Measurements from ENCODE around the gene RCN1. TPM values are rescaled to one million over a fixed set of nuclear protein-coding genes. Genes with fewer than 3 reads are reported as not detected.

RCN1 gene
- total RNA-seq, 2 experiments from 2014 or later: 0.74 TPM; not detected in 1

DNA sequence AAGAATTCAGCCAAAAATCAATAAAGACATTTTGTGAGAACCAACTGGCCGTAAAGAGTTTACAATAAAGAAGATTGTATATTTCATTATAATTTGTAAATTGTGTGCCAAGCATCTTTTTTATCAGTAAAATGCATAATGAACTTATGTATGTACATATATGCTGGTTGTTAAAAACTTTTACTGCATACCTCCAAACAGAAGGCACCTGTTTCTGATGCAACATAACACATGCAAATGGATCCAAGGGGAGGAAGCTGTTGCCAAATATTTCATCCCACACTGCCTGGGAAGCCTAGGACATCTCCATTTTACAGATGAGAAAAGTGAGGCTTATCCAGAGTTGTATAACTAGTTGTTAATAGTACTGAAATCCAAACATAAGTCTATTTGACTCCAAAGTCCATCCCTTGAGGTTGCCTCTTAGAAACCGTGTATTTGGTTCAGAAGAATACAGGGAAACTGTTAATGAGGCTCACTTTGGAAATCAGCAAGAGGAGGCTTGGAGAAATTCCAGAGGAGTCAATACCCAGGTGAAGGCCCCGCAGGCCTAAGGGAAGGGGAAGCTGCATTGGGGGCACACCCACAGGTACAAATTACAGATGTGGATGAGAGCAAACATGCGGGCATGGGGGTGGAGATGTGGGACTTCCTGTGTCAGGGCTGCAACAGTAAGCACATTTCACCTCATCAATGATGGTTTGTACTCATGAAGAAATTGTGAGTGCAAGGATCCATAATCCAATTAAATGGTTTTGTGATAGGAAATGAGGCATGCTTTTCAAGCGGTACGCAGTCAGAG is 51.1 kb downstream of the RCN1 start:
- no TSS peak for BruUV-seq (replicated peaks)
- no peak overlapping the region for H3K4me3 ChIP-seq (ENCODE audit: low read depth, low read length, poor library complexity, severe bottlenecking)
- ChIA-PET CTCF (ENCODE audit: unreplicated experiment) (no interaction called here), POLR2A (interaction anchor here (0.7 kb wide), 1 partner anchor 1082 kb away, joined by 3 read pairs; no protein-coding TSS in a partner anchor)
- H4K20me1 ChIP-seq (ENCODE audit: insufficient read depth, low read length): no peaks in the 10 kb centered on the region
- no peak overlapping the region for H2AFZ ChIP-seq (ENCODE audit: low read length)
- no peaks in the 10 kb centered on the region for H3K9me3 ChIP-seq (ENCODE audit: low read length)
- no peak for DNase-seq (ENCODE audit: low spot score)
- no peak for TF ChIP-seq EZH2phosphoT487 (IDR thresholded peaks at IDR 0.05; ENCODE audit: borderline replicate concordance, low read depth, low read length)
- TF ChIP-seq, protein P1, sequence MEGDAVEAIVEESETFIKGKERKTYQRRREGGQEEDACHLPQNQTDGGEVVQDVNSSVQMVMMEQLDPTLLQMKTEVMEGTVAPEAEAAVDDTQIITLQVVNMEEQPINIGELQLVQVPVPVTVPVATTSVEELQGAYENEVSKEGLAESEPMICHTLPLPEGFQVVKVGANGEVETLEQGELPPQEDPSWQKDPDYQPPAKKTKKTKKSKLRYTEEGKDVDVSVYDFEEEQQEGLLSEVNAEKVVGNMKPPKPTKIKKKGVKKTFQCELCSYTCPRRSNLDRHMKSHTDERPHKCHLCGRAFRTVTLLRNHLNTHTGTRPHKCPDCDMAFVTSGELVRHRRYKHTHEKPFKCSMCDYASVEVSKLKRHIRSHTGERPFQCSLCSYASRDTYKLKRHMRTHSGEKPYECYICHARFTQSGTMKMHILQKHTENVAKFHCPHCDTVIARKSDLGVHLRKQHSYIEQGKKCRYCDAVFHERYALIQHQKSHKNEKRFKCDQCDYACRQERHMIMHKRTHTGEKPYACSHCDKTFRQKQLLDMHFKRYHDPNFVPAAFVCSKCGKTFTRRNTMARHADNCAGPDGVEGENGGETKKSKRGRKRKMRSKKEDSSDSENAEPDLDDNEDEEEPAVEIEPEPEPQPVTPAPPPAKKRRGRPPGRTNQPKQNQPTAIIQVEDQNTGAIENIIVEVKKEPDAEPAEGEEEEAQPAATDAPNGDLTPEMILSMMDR (conservative IDR thresholded peaks at IDR 0.05; ENCODE audit: low read length): no peak
- H3K27ac ChIP-seq (ENCODE audit: low read depth, low read length, poor library complexity, severe bottlenecking): no peak overlapping the region
- no peaks in the 10 kb centered on the region for H3K36me3 ChIP-seq (ENCODE audit: insufficient read depth, low read length)
- H3K79me2 ChIP-seq (ENCODE audit: insufficient read depth, low read depth, low read length): no peaks in the 10 kb centered on the region
- intact Hi-C loops (cut with micrococcal nuclease; ENCODE audit: unreplicated experiment): no loop called here
- H3K4me2 ChIP-seq (ENCODE audit: low read length): no peak overlapping the region
- H3K4me1 ChIP-seq (ENCODE audit: insufficient read depth, low read length, poor library complexity, severe bottlenecking): no peaks in the 10 kb centered on the region
- H3K9me2 ChIP-seq (ENCODE audit: insufficient read depth, low read length): no peaks in the 10 kb centered on the region

DNA sequence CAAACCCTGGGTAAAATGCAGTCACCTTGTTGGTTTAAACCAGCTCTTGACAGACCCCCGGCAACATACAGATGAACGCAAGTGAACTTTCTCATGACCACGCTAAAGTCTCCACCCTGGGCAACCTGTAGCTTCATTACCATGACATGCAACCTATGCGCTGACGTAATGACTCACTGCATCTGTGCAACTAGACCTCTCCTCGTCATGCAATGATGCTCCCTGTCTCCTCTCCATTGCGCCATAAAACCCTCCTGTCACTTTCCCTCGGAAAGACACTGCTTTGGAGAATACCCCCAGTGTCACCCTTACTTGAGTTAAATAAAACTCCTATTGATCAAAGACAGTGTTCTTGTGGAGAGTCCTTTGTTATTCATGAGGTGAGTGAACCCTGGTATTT is 52.5 kb downstream of the RCN1 start:
- no peaks in the 10 kb centered on the region for H3K4me1 ChIP-seq (ENCODE audit: insufficient read depth, low read length, poor library complexity, severe bottlenecking)
- BruUV-seq (replicated peaks): no TSS peak
- H3K4me2 ChIP-seq (ENCODE audit: low read length): no peak overlapping the region
- H3K36me3 ChIP-seq (ENCODE audit: insufficient read depth, low read length): no peaks in the 10 kb centered on the region
- H3K79me2 ChIP-seq (ENCODE audit: insufficient read depth, low read depth, low read length): no peaks in the 10 kb centered on the region
- CTCF ChIA-PET (ENCODE audit: unreplicated experiment): no interaction called here
- TF ChIP-seq, protein P1 (conservative IDR thresholded peaks at IDR 0.05; ENCODE audit: low read length): no peak
- TF ChIP-seq EZH2phosphoT487 (IDR thresholded peaks at IDR 0.05; ENCODE audit: borderline replicate concordance, low read depth, low read length): no peak
- no peaks in the 10 kb centered on the region for H3K9me3 ChIP-seq (ENCODE audit: low read length)
- no peak for DNase-seq (ENCODE audit: low spot score)
- H3K9me2 ChIP-seq (ENCODE audit: insufficient read depth, low read length): no peaks in the 10 kb centered on the region
- intact Hi-C loops (cut with micrococcal nuclease; ENCODE audit: unreplicated experiment): no loop called here
- no peak overlapping the region for H3K27ac ChIP-seq (ENCODE audit: low read depth, low read length, poor library complexity, severe bottlenecking)
- H2AFZ ChIP-seq (ENCODE audit: low read length): no peak overlapping the region
- POLR2A ChIA-PET: no interaction called here
- H4K20me1 ChIP-seq (ENCODE audit: insufficient read depth, low read length): no peaks in the 10 kb centered on the region
- no peak overlapping the region for H3K4me3 ChIP-seq (ENCODE audit: low read depth, low read length, poor library complexity, severe bottlenecking)

DNA sequence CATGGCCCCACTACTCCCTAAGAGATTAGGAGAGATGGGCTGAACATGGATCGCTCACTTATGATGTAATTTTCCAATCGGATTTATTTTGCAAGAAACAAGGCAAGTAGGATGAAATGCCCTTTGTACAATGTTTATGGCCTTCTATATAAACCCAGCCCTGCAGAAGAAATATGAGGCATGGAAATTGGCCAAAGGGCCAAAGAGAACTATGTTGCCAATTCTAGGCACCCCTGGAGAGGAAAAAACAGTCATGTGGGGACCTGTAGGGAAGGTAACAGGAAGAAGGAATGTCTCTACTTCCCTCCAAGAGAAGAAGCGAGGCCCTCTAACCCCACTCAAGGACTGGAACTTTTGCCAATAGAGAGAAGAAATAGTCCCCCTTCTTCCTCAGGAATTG is 54.4 kb downstream of the RCN1 start:
- BruUV-seq (replicated peaks): no TSS peak
- TF ChIP-seq, protein P1 (conservative IDR thresholded peaks at IDR 0.05; ENCODE audit: low read length): no peak
- TF ChIP-seq EZH2phosphoT487 (IDR thresholded peaks at IDR 0.05; ENCODE audit: borderline replicate concordance, low read depth, low read length): no peak
- ChIA-PET CTCF (ENCODE audit: unreplicated experiment) (no interaction called here), POLR2A (no interaction called here)
- Histone ChIP-seq H3K4me2 (ENCODE audit: low read length) (no peak overlapping the region), H3K36me3 (ENCODE audit: insufficient read depth, low read length) (no peaks in the 10 kb centered on the region), H4K20me1 (ENCODE audit: insufficient read depth, low read length) (no peaks in the 10 kb centered on the region), H2AFZ (ENCODE audit: low read length) (no peak overlapping the region), H3K79me2 (ENCODE audit: insufficient read depth, low read depth, low read length) (no peaks in the 10 kb centered on the region), H3K4me1 (ENCODE audit: insufficient read depth, low read length, poor library complexity, severe bottlenecking) (no peaks in the 10 kb centered on the region), H3K9me3 (ENCODE audit: low read length) (no peaks in the 10 kb centered on the region), H3K9me2 (ENCODE audit: insufficient read depth, low read length) (no peaks in the 10 kb centered on the region), H3K4me3 (ENCODE audit: low read depth, low read length, poor library complexity, severe bottlenecking) (no peak overlapping the region), H3K27ac (ENCODE audit: low read depth, low read length, poor library complexity, severe bottlenecking) (no peak overlapping the region)
- no peak for DNase-seq (ENCODE audit: low spot score)
- intact Hi-C loops (cut with micrococcal nuclease; ENCODE audit: unreplicated experiment): no loop called here

All from OCI-LY7 (cell line).